Endothelial cell of umbilical vein (primary cell): Measurements from ENCODE around the gene ZC3H15. TPM values are rescaled to one million over a fixed set of nuclear protein-coding genes. Genes with fewer than 3 reads are reported as not detected.

ENCODE experiments used
- BruUV-seq: library from RNA; stranded (reverse); fragments of 400-500 nt; replicated peaks from 2 replicates; lab custom pipeline; 2021; lab: Mats Ljungman, UMichigan
- CTCF ChIA-PET: fragments of 300-600, 350-600 bp; sonication (Branson Sonifier 250); formaldehyde crosslinking; loops from one replicate; lab custom pipeline; 2021; ENCODE audit warnings: antibody characterized with exemption, inconsistent platforms; lab: Charles Lee
- POLR2A ChIA-PET: fragments of 300-600, 350-600 bp; sonication (Branson Sonifier 250); formaldehyde crosslinking; loops from one replicate; lab custom pipeline; 2021; ENCODE audit warnings: antibody characterized with exemption, inconsistent platforms; lab: Charles Lee
- DNase-seq: peaks from one replicate; pipeline ENCODE4 v3.0.0-alpha.2; 2011; ENCODE audit warnings: low read depth, low spot score
- FAIRE-seq: peaks from 2 replicates; lab custom pipeline; 2011; peaks lifted over from hg19 to GRCh38; lab: Jason Lieb, UNC
- H2AFZ ChIP-seq: 2 replicates; pipeline ENCODE4 v1.6.0; 2012; ENCODE audit warnings: low read depth, low read length, control low read depth, inconsistent platforms
- H3K27ac ChIP-seq: 2 replicates; pipeline ENCODE4 v1.5.1; 2011; ENCODE audit warnings: low read depth, mild to moderate bottlenecking, control low read depth, low read length, moderate library complexity; ENCODE audit not compliant: insufficient read depth
- H3K27me3 ChIP-seq, 2 experiments: 2 replicates each; pipeline versions ENCODE4 v1.6.0 to v1.6.1; 2011; ENCODE audit warnings: low read length in 2 of 2, mixed read lengths in 1 of 2; ENCODE audit not compliant: control insufficient read depth in 2 of 2, insufficient read depth in 2 of 2
- H3K36me3 ChIP-seq, 2 experiments: 2 replicates in 1 of 2; 3 replicates in 1 of 2; pipeline ENCODE4 v1.5.1; 2011; ENCODE audit warnings: low read length in 2 of 2, mild to moderate bottlenecking in 1 of 2, moderate library complexity in 1 of 2; ENCODE audit not compliant: control insufficient read depth in 2 of 2, insufficient read depth in 2 of 2; ENCODE audit errors: extremely low read depth in 1 of 2
- H3K4me1 ChIP-seq: 3 replicates; pipeline ENCODE4 v1.5.1; 2011; ENCODE audit warnings: mild to moderate bottlenecking, low read length; ENCODE audit not compliant: control insufficient read depth, insufficient read depth; ENCODE audit errors: extremely low read depth
- H3K4me2 ChIP-seq: 2 replicates; pipeline ENCODE4 v1.6.1; 2011; ENCODE audit warnings: low read length, control low read depth, mixed read lengths; ENCODE audit not compliant: insufficient read depth
- H3K4me3 ChIP-seq, 3 experiments: fragments of 200-600 bp in 1 of 3; sonication (generic), shearing (Covaris generic) in 1 of 3; replicated peaks in 1 of 3; 2 replicates each; pipeline ENCODE4 v1.5.1; 2011 to 2016; ENCODE audit warnings: control low read depth in 3 of 3, low read length in 3 of 3, mild to moderate bottlenecking in 2 of 3, inconsistent platforms in 1 of 3, low read depth in 1 of 3, moderate library complexity in 1 of 3; ENCODE audit not compliant: insufficient read depth in 1 of 3
- H3K79me2 ChIP-seq: 2 replicates; pipeline ENCODE4 v1.6.0; 2012; ENCODE audit warnings: low read length, inconsistent platforms; ENCODE audit not compliant: control insufficient read depth, insufficient read depth
- H3K9ac ChIP-seq: replicated peaks from 2 replicates; pipeline ENCODE3; 2011; ENCODE audit warnings: low read length, control low read depth; ENCODE audit not compliant: insufficient read depth; ENCODE audit errors: extremely low read depth
- H3K9me1 ChIP-seq: replicated peaks from 3 replicates; pipeline ENCODE4 v1.6.0; 2011; ENCODE audit warnings: mild to moderate bottlenecking, low read length; ENCODE audit not compliant: control insufficient read depth, insufficient read depth; ENCODE audit errors: extremely low read depth
- H3K9me3 ChIP-seq: replicated peaks from 2 replicates; pipeline ENCODE4 v1.5.1; 2012; ENCODE audit warnings: low read length, inconsistent platforms; ENCODE audit not compliant: control insufficient read depth, insufficient read depth
- H4K20me1 ChIP-seq: replicated peaks from 2 replicates; pipeline ENCODE3; 2011; ENCODE audit warnings: mild to moderate bottlenecking, low read length; ENCODE audit not compliant: control insufficient read depth, insufficient read depth; ENCODE audit errors: extremely low read depth
- FOS ChIP-seq: IDR thresholded peaks from 2 replicates; pipeline ENCODE4 v1.6.1; 2011; ENCODE audit warnings: mild to moderate bottlenecking, low read length, moderate library complexity, borderline replicate concordance; ENCODE audit not compliant: insufficient read depth
- JUN ChIP-seq: IDR thresholded peaks from 2 replicates; pipeline ENCODE4 v1.6.1; 2011; ENCODE audit warnings: borderline replicate concordance, low read depth; ENCODE audit not compliant: insufficient read length, insufficient read depth
- POLR2AphosphoS5 ChIP-seq: IDR thresholded peaks from 2 replicates; pipeline ENCODE4 v1.6.1; 2012; ENCODE audit warnings: low read depth, mild to moderate bottlenecking, control low read depth, low read length, moderate library complexity; ENCODE audit not compliant: insufficient read depth
- dilution Hi-C: fragments of 300-500 bp; cut with MboI; formaldehyde crosslinking; loops from one replicate; pipeline ENCODE4 v1.15.0; 2019; ENCODE audit warnings: low sequenced_read_pairs; ENCODE audit not compliant: extremely low pct_ligation_motif_present
- intact Hi-C: fragments of 100-400 bp; cut with micrococcal nuclease; formaldehyde crosslinking; loops from one replicate; pipeline ENCODE4 v1.10.0; 2022
- polyA plus RNA-seq, 4 experiments: library from polyadenylated mRNA; depleted of rRNA in 3 of 4; stranded (reverse) in 3 of 4; unstranded in 1 of 4; fragments of >200 nt; gene quantifications; 2 replicates each; pipeline versions ENCODE4 v1.2.1 to v1.2.3, GENCODE V29; 2011 to 2012; ENCODE audit warnings: missing spikeins in 1 of 4
- total RNA-seq: library from RNA; stranded (reverse); gene quantifications from 2 replicates; pipeline ENCODE4 v1.2.3, GENCODE V29; 2021

ZC3H15 gene
- total and polyA plus RNA-seq, 2 donors (not counting 3 experiments of a cell fraction or from before 2014, with no cell fraction given) = 24.1 to 65.1 TPM

- H3K27me3 ChIP-seq = no peaks in the 10 kb centered on the region
- peak overlapping the region; percentile 44 for H3K27ac ChIP-seq
- no peaks in the 10 kb centered on the region for H3K9me1 ChIP-seq
- H3K9ac ChIP-seq = peak overlapping the region; percentile 8
- ChIA-PET CTCF (interaction anchor here (1.0 to 1.1 kb wide), 3 partner anchors 9 to 23 kb away, joined by 3 to 4 read pairs (median 3); no protein-coding TSS in a partner anchor), POLR2A (no interaction called here)
- no peaks in the 10 kb centered on the region for H3K36me3 ChIP-seq
- no TSS peak for BruUV-seq
- DNase-seq = peak; percentile 78
- FAIRE-seq = no peak
- H3K4me1 ChIP-seq = peaks cover 9% of the 10 kb centered on the region
- H3K4me3 ChIP-seq = peak overlapping the region in 1 of 3 experiments; percentile 23
- dilution Hi-C loops = no loop called here
- no peaks in the 10 kb centered on the region for H4K20me1 ChIP-seq
- intact Hi-C loops = loop anchor here (1.0 to 10.0 kb wide), 2 partner anchors 46 to 566 kb away; partner anchors contain the start of gene ZC3H15
- TF ChIP-seq FOS (no peak), JUN (peak; percentile 44)
- H3K4me2 ChIP-seq = peak overlapping the region; percentile 42
- peak overlapping the region; percentile 83 for H2AFZ ChIP-seq
- no peaks in the 10 kb centered on the region for H3K79me2 ChIP-seq
- H3K9me3 ChIP-seq = no peaks in the 10 kb centered on the region
Observed at GRCh38 chr2:186440506-186440905, 45.6 kb upstream of the ZC3H15 start.

- Histone ChIP-seq H4K20me1 (no peaks in the 10 kb centered on the region), H3K36me3 (no peaks in the 10 kb centered on the region), H3K27ac (no peak overlapping the region), H3K9me3 (no peaks in the 10 kb centered on the region), H3K79me2 (no peaks in the 10 kb centered on the region), H3K4me3 (no peak overlapping the region), H3K4me1 (peaks cover 9% of the 10 kb centered on the region), H3K9me1 (no peaks in the 10 kb centered on the region), H3K4me2 (no peak overlapping the region), H3K9ac (no peak overlapping the region), H3K27me3 (no peaks in the 10 kb centered on the region), H2AFZ (no peak overlapping the region)
- FAIRE-seq (no peak), DNase-seq (no peak)
- intact Hi-C loops = loop anchor here (10.0 kb wide), 1 partner anchor 568 kb away; no protein-coding TSS in a partner anchor
- dilution Hi-C loops = no loop called here
- ChIA-PET POLR2A (no interaction called here), CTCF (interaction anchor here (1.7 to 1.8 kb wide), 2 partner anchors 11 to 84 kb away, joined by 3 to 6 read pairs; no protein-coding TSS in a partner anchor)
- TF ChIP-seq JUN (no peak), POLR2AphosphoS5 (no peak)
- no TSS peak for BruUV-seq
Observed at GRCh38 chr2:186442885-186443284, 43.2 kb upstream of the ZC3H15 start.
